ENCODE results near the gene CDH23.
A peak's percentile ranks its signal among the peaks of the same experiment; 100 is the strongest.

The CDH23 gene

GRCh38 chr10:71467569-71468362 lies 71.0 kb downstream of the CDH23 start:
- peak in 1 of 14 donors; percentile 76 for DNase-seq

GRCh38 chr10:71468363-71469094 lies 71.8 kb downstream of the CDH23 start:
- peak in 1 of 14 donors; percentile 28 for DNase-seq

GRCh38 chr10:71471006-71471405 lies 74.3 kb downstream of the CDH23 start:
- DNase-seq: no peak

GRCh38 chr10:71471957-71472365 lies 75.2 kb downstream of the CDH23 start:
- peak in 1 of 14 donors; percentile 34 for DNase-seq

GRCh38 chr10:71472466-71472865 lies 75.7 kb downstream of the CDH23 start:
- DNase-seq: no peak

GRCh38 chr10:71472912-71473311 lies 76.2 kb downstream of the CDH23 start:
- peak in 1 of 14 donors; percentile 58 for DNase-seq

GRCh38 chr10:71473671-71474599 lies 77.2 kb downstream of the CDH23 start:
- peak in 1 of 14 donors; percentile 4 for DNase-seq

GRCh38 chr10:71474702-71475242 lies 78.1 kb downstream of the CDH23 start:
- DNase-seq: no peak

GRCh38 chr10:71475243-71475871 lies 78.6 kb downstream of the CDH23 start:
- peak in 2 of 14 donors; percentile 11 to 17 for DNase-seq

GRCh38 chr10:71476228-71477011 lies 79.7 kb downstream of the CDH23 start:
- DNase-seq: no peak

- DNase-seq: no peak
These were observed 81.5 kb downstream of the CDH23 start for GRCh38 chr10:71478173-71478572.

GRCh38 chr10:71478813-71479365 lies 82.2 kb downstream of the CDH23 start:
- DNase-seq: no peak

GRCh38 chr10:71479831-71480230 lies 83.1 kb downstream of the CDH23 start:
- DNase-seq: no peak

- DNase-seq: no peak
These were observed 83.9 kb downstream of the CDH23 start for GRCh38 chr10:71480662-71481061.

GRCh38 chr10:71481746-71482410 lies 85.2 kb downstream of the CDH23 start:
- DNase-seq: no peak

- no peak for DNase-seq
These were observed 85.9 kb downstream of the CDH23 start for GRCh38 chr10:71482620-71483019.

GRCh38 chr10:71483135-71483534 lies 86.4 kb downstream of the CDH23 start:
- no peak for DNase-seq

GRCh38 chr10:71483885-71484751 lies 87.4 kb downstream of the CDH23 start:
- no peak for DNase-seq

All from C1 segment of cervical spinal cord (tissue), 14 donors.